Effector CD8-positive, alpha-beta T cell (primary cell): ENCODE data around the gene RND3.

ENCODE experiments used
- DNase-seq: peaks from one replicate; lab custom pipeline; 2025; lab: John Stamatoyannopoulos, UW
- total RNA-seq, 4 experiments: gene quantifications; one replicate each; lab custom pipeline; 2026; lab: John Stamatoyannopoulos, UW

The RND3 gene
- total RNA-seq: 0 to 1.3 (median 0.40) reads per million in 4 experiments

GRCh38 chr2:150487537-150488429 lies at the start of gene RND3:
TSS of gene RND3 (minus strand) at chr2:150487667. CDS start at chr2:150487417, 250 bp downstream.
- no peak for DNase-seq

- no peak for DNase-seq
Measured at GRCh38 chr2:150535176-150535575, 47.7 kb upstream of the RND3 start.

GRCh38 chr2:150532879-150533278 lies 45.4 kb upstream of the RND3 start:
- DNase-seq: no peak

- DNase-seq: no peak
Measured at GRCh38 chr2:150532020-150532419, 44.6 kb upstream of the RND3 start.

GRCh38 chr2:150531591-150531990 lies 44.1 kb upstream of the RND3 start:
- no peak for DNase-seq

GRCh38 chr2:150530168-150530567 lies 42.7 kb upstream of the RND3 start:
- DNase-seq: no peak

- no peak for DNase-seq
Measured at GRCh38 chr2:150528861-150529801, 41.7 kb upstream of the RND3 start.

- no peak for DNase-seq
Measured at GRCh38 chr2:150526827-150527226, 39.4 kb upstream of the RND3 start.

- DNase-seq: no peak
Measured at GRCh38 chr2:150526006-150526405, 38.5 kb upstream of the RND3 start.

GRCh38 chr2:150522269-150522668 lies 34.8 kb upstream of the RND3 start:
- no peak for DNase-seq

- DNase-seq: no peak
Measured at GRCh38 chr2:150520887-150521664, 33.6 kb upstream of the RND3 start.

GRCh38 chr2:150520033-150520432 lies 32.6 kb upstream of the RND3 start:
- DNase-seq: no peak

GRCh38 chr2:150517951-150518680 lies 30.6 kb upstream of the RND3 start:
- DNase-seq: no peak

- DNase-seq: no peak
Measured at GRCh38 chr2:150513647-150514046, 26.2 kb upstream of the RND3 start.

- no peak for DNase-seq
Measured at GRCh38 chr2:150508497-150509137, 21.1 kb upstream of the RND3 start.

- DNase-seq: no peak
Measured at GRCh38 chr2:150507071-150507470, 19.6 kb upstream of the RND3 start.

- DNase-seq: no peak
Measured at GRCh38 chr2:150505178-150505577, 17.7 kb upstream of the RND3 start.

GRCh38 chr2:150495993-150496627 lies 8.6 kb upstream of the RND3 start:
- DNase-seq: no peak

GRCh38 chr2:150495001-150495400 lies 7.5 kb upstream of the RND3 start:
- no peak for DNase-seq
